ENCODE data around the gene KRTAP10-6. TPM values are rescaled to one million over a fixed set of nuclear protein-coding genes. Genes with fewer than 3 reads are reported as not detected.
"Not testable (repeated sequence)": the region's sequence is repeated elsewhere in the genome, so short reads cannot be mapped to it uniquely, and the experiment has no call there.

Gene KRTAP10-6
- total and polyA plus RNA-seq, 7 experiments from 2014 or later = not detected

- H3K36me3 ChIP-seq (ENCODE audit: control insufficient read depth in 2 of 3, insufficient read depth in 3 of 3, low read length in 3 of 3); H3K27me3 Mint-ChIP-seq; H3K27ac ChIP-seq (ENCODE audit: low read depth, low read length); H3K4me1 ChIP-seq (ENCODE audit: control insufficient read depth in 2 of 2, insufficient read depth in 2 of 2, low read length in 2 of 2); H3K4me3 ChIP-seq (ENCODE audit: low read length); H3K9me3 ChIP-seq (ENCODE audit: control insufficient read depth in 2 of 3, low read length in 3 of 3); DNase-seq; CTCF ChIA-PET; H3K27me3 ChIP-seq (ENCODE audit: control insufficient read depth in 2 of 2, insufficient read depth in 2 of 2, low read length in 2 of 2); ATAC-seq; H3K36me3 Mint-ChIP-seq: not testable (repeated sequence)
- H3K27ac Mint-ChIP-seq = peak within 1 kb of the TSS in 1 of 9 donors; percentile 59
- peak within 1 kb of the TSS in 2 of 10 donors; percentile 37 to 38 for H3K4me3 Mint-ChIP-seq
- POLR2A ChIA-PET = interaction anchor here (0.6 kb wide), 1 partner anchor 70 kb away, joined by 3 read pairs; no protein-coding TSS in a partner anchor
- intact Hi-C loops (cut with micrococcal nuclease) = loop anchor here in 1 of 2 donors (1.0 kb wide), 1 partner anchor 18 kb away; the partner anchor contains the start of gene KRTAP10-6
- H3K4me1 Mint-ChIP-seq = peaks cover 0 to 15% (median 5%) of the 10 kb centered on the region in 7 donors
- peaks cover 0 to 39% (median 17%) of the 10 kb centered on the region in 11 donors for H3K9me3 Mint-ChIP-seq
Measured at GRCh38 chr21:44573630-44574456, 18.5 kb downstream of the KRTAP10-6 start, which contains the start of gene KRTAP10-4. KRTAP10-4 (plus strand) TSS chr21:44573729; CDS start chr21:44573759, 30 bp downstream.

- Histone ChIP-seq H3K27ac (ENCODE audit: low read depth, low read length) (no peak overlapping the region), H3K36me3 (ENCODE audit: control insufficient read depth in 2 of 3, insufficient read depth in 3 of 3, low read length in 3 of 3) (no peaks in the 10 kb centered on the region), H3K4me3 (ENCODE audit: low read length) (no peak overlapping the region), H3K9me3 (ENCODE audit: control insufficient read depth in 2 of 3, low read length in 3 of 3) (peaks cover 0 to 8% (median 0%) of the 10 kb centered on the region in 3 experiments), H3K27me3 (ENCODE audit: control insufficient read depth in 2 of 2, insufficient read depth in 2 of 2, low read length in 2 of 2) (no peaks in the 10 kb centered on the region), H3K4me1 (ENCODE audit: control insufficient read depth in 2 of 2, insufficient read depth in 2 of 2, low read length in 2 of 2) (no peaks in the 10 kb centered on the region)
- ATAC-seq (no peak), DNase-seq (no peak)
- Mint-ChIP-seq H3K9me3 (peaks cover 0 to 37% (median 16%) of the 10 kb centered on the region in 11 donors), H3K27me3 (peaks cover 0 to 7% (median 4%) of the 10 kb centered on the region in 5 donors), H3K4me1 (peaks cover 0 to 15% (median 5%) of the 10 kb centered on the region in 7 donors), H3K27ac (peak overlapping the region in 1 of 9 donors; percentile 59), H3K4me3 (no peak overlapping the region), H3K36me3 (peaks cover 0 to 7% (median 4%) of the 10 kb centered on the region in 5 donors)
- CTCF ChIA-PET = interaction anchor here (0.6 kb wide), 1 partner anchor 56 kb away, joined by 4 read pairs; no protein-coding TSS in a partner anchor
- intact Hi-C loops (cut with micrococcal nuclease) = loop anchor here in 1 of 2 donors (1.0 kb wide), 1 partner anchor 19 kb away; the partner anchor contains the start of gene KRTAP10-6
- POLR2A ChIA-PET = no interaction called here
Measured at GRCh38 chr21:44572959-44573583, 19.2 kb downstream of the KRTAP10-6 start.

- CTCF ChIA-PET = interaction anchor here (0.6 kb wide), 1 partner anchor 55 kb away, joined by 4 read pairs; no protein-coding TSS in a partner anchor
- Histone ChIP-seq H3K27me3 (ENCODE audit: control insufficient read depth in 2 of 2, insufficient read depth in 2 of 2, low read length in 2 of 2) (no peaks in the 10 kb centered on the region), H3K4me1 (ENCODE audit: control insufficient read depth in 2 of 2, insufficient read depth in 2 of 2, low read length in 2 of 2) (no peaks in the 10 kb centered on the region), H3K36me3 (ENCODE audit: control insufficient read depth in 2 of 3, insufficient read depth in 3 of 3, low read length in 3 of 3) (no peaks in the 10 kb centered on the region), H3K27ac (ENCODE audit: low read depth, low read length) (no peak overlapping the region), H3K4me3 (ENCODE audit: low read length) (no peak overlapping the region), H3K9me3 (ENCODE audit: control insufficient read depth in 2 of 3, low read length in 3 of 3) (peaks cover 0 to 4% (median 0%) of the 10 kb centered on the region in 3 experiments)
- ATAC-seq (no peak), DNase-seq (no peak)
- Mint-ChIP-seq H3K27ac (peak overlapping the region in 2 of 9 donors; percentile 27 to 64), H3K4me3 (peak overlapping the region in 1 of 10 donors; percentile 38), H3K27me3 (peaks cover 0 to 7% (median 4%) of the 10 kb centered on the region in 5 donors), H3K9me3 (peaks cover 0 to 27% (median 10%) of the 10 kb centered on the region in 11 donors), H3K36me3 (peaks cover 0 to 4% (median 3%) of the 10 kb centered on the region in 5 donors), H3K4me1 (peaks cover 0 to 15% (median 5%) of the 10 kb centered on the region in 7 donors)
- intact Hi-C loops (cut with micrococcal nuclease) = no loop called here
- POLR2A ChIA-PET = interaction anchor here (0.6 kb wide), 1 partner anchor 726 kb away, joined by 3 read pairs; no protein-coding TSS in a partner anchor
Measured at GRCh38 chr21:44571844-44572782, 20.2 kb downstream of the KRTAP10-6 start.

- no peaks in the 10 kb centered on the region for H3K4me1 ChIP-seq (ENCODE audit: control insufficient read depth in 2 of 2, insufficient read depth in 2 of 2, low read length in 2 of 2)
- H3K27ac ChIP-seq (ENCODE audit: low read depth, low read length) = no peak overlapping the region
- DNase-seq (no peak), ATAC-seq (no peak)
- H3K9me3 ChIP-seq (ENCODE audit: control insufficient read depth in 2 of 3, low read length in 3 of 3) = peaks cover 0 to 4% (median 0%) of the 10 kb centered on the region in 3 experiments
- H3K27me3 Mint-ChIP-seq = peaks cover 0 to 11% (median 4%) of the 10 kb centered on the region in 5 donors
- peaks cover 0 to 21% (median 5%) of the 10 kb centered on the region in 11 donors for H3K9me3 Mint-ChIP-seq
- no peaks in the 10 kb centered on the region for H3K27me3 ChIP-seq (ENCODE audit: control insufficient read depth in 2 of 2, insufficient read depth in 2 of 2, low read length in 2 of 2)
- H3K4me3 ChIP-seq (ENCODE audit: low read length) = no peak overlapping the region
- intact Hi-C loops (cut with micrococcal nuclease) = no loop called here
- CTCF ChIA-PET = no interaction called here
- H3K36me3 Mint-ChIP-seq = peaks cover 0 to 4% (median 3%) of the 10 kb centered on the region in 5 donors
- peak overlapping the region in 2 of 9 donors; percentile 27 to 64 for H3K27ac Mint-ChIP-seq
- peaks cover 0 to 15% (median 5%) of the 10 kb centered on the region in 7 donors for H3K4me1 Mint-ChIP-seq
- H3K4me3 Mint-ChIP-seq = no peak overlapping the region
- POLR2A ChIA-PET = no interaction called here
- no peaks in the 10 kb centered on the region for H3K36me3 ChIP-seq (ENCODE audit: control insufficient read depth in 2 of 3, insufficient read depth in 3 of 3, low read length in 3 of 3)
Measured at GRCh38 chr21:44571296-44571695, 21.0 kb downstream of the KRTAP10-6 start.

GRCh38 chr21:44569861-44570517 is 22.3 kb downstream of the KRTAP10-6 start:
- ChIA-PET CTCF (no interaction called here), POLR2A (no interaction called here)
- Mint-ChIP-seq H3K27me3 (peaks cover 0 to 11% (median 0%) of the 10 kb centered on the region in 5 donors), H3K36me3 (peaks cover 0 to 8% (median 3%) of the 10 kb centered on the region in 5 donors), H3K27ac (no peak overlapping the region), H3K4me3 (no peak overlapping the region), H3K9me3 (peaks cover 0 to 15% (median 0%) of the 10 kb centered on the region in 11 donors), H3K4me1 (peaks cover 5 to 13% (median 8%) of the 10 kb centered on the region in 7 donors)
- H3K27me3 ChIP-seq (ENCODE audit: control insufficient read depth in 2 of 2, insufficient read depth in 2 of 2, low read length in 2 of 2) = no peaks in the 10 kb centered on the region
- DNase-seq = no peak
- H3K36me3 ChIP-seq (ENCODE audit: control insufficient read depth in 2 of 3, insufficient read depth in 3 of 3, low read length in 3 of 3) = no peaks in the 10 kb centered on the region
- H3K4me3 ChIP-seq (ENCODE audit: low read length) = no peak overlapping the region
- H3K9me3 ChIP-seq (ENCODE audit: control insufficient read depth in 2 of 3, low read length in 3 of 3) = peaks cover 0 to 4% (median 0%) of the 10 kb centered on the region in 3 experiments
- H3K4me1 ChIP-seq (ENCODE audit: control insufficient read depth in 2 of 2, insufficient read depth in 2 of 2, low read length in 2 of 2) = peaks cover 0 to 2% of the 10 kb centered on the region in 2 donors
- no peak overlapping the region for H3K27ac ChIP-seq (ENCODE audit: low read depth, low read length)
- no peak for ATAC-seq
- intact Hi-C loops (cut with micrococcal nuclease) = no loop called here

All from naive thymus-derived CD4-positive, alpha-beta T cell (primary cell).